B cell (primary cell): Measurements from ENCODE around the gene DISP3. TPM values are rescaled to one million over a fixed set of nuclear protein-coding genes. Genes with fewer than 3 reads are reported as not detected.

Source experiments
- ATAC-seq: fragments of 200-7000 bp; cut with Tn5 transposase; one replicate; pipeline ENCODE4 v1.10.0; 2021; ENCODE audit warnings: low read depth, mild to moderate bottlenecking, moderate number of reproducible peaks, moderate library complexity
- CTCF ChIA-PET: fragments of 350-600 bp; sonication (Branson Sonifier 250); formaldehyde crosslinking; loops from one replicate; lab custom pipeline; 2021; ENCODE audit warnings: antibody characterized with exemption, inconsistent platforms; lab: Charles Lee
- POLR2A ChIA-PET: fragments of 350-600 bp; sonication (Branson Sonifier 250); formaldehyde crosslinking; loops from one replicate; lab custom pipeline; 2021; ENCODE audit warnings: antibody characterized with exemption; lab: Charles Lee
- DNase-seq: peaks from one replicate; pipeline ENCODE4 v3.0.0; 2013
- H2AFZ ChIP-seq: 2 replicates; pipeline ENCODE4 v1.6.1; 2012; ENCODE audit warnings: mild to moderate bottlenecking, low read depth, low read length; ENCODE audit not compliant: insufficient read depth, poor library complexity, severe bottlenecking
- H3K27ac ChIP-seq, 2 donors: 1 replicate in 1 of 2; 2 replicates in 1 of 2; pipeline ENCODE4 v1.5.1; 2012 to 2013; ENCODE audit warnings: low read length in 2 of 2, mild to moderate bottlenecking in 2 of 2, moderate library complexity in 1 of 2
- H3K27me3 ChIP-seq, 4 experiments: fragments of 200-600 bp in 1 of 4; sonication (generic) in 1 of 4; replicated peaks in 1 of 4; 1 replicate in 2 of 4; 2 replicates in 2 of 4; pipeline versions ENCODE4 v1.6.1 to v1.7.0; 2013 to 2016; ENCODE audit warnings: low read length in 3 of 4, mild to moderate bottlenecking in 2 of 4, mixed read lengths in 1 of 4, moderate library complexity in 1 of 4; ENCODE audit not compliant: insufficient read depth in 4 of 4, control insufficient read depth in 3 of 4; ENCODE audit errors: control extremely low read depth in 1 of 4
- H3K36me3 ChIP-seq, 2 experiments: replicated peaks in 1 of 2; 1 replicate in 1 of 2; 2 replicates in 1 of 2; pipeline versions ENCODE4 v1.6.1 to v1.7.1; 2013; ENCODE audit warnings: low read length in 1 of 2; ENCODE audit not compliant: insufficient read depth in 2 of 2, control insufficient read depth in 1 of 2; ENCODE audit errors: control extremely low read depth in 1 of 2, extremely low read depth in 1 of 2
- H3K4me1 ChIP-seq, 2 donors: fragments of 200-600 bp in 1 of 2; sonication (generic) in 1 of 2; 1 replicate in 1 of 2; 2 replicates in 1 of 2; pipeline versions ENCODE4 v1.5.1 to v1.6.1; 2013 to 2017; ENCODE audit warnings: low read length in 2 of 2; ENCODE audit not compliant: control insufficient read depth in 2 of 2, insufficient read depth in 2 of 2
- H3K4me2 ChIP-seq: replicated peaks from 2 replicates; pipeline ENCODE3; 2012; ENCODE audit warnings: mild to moderate bottlenecking, low read depth, low read length; ENCODE audit not compliant: poor library complexity, severe bottlenecking
- H3K4me3 ChIP-seq, 5 experiments: fragments of 200-600 bp in 1 of 5; sonication (generic) in 1 of 5; 1 replicate in 3 of 5; 2 replicates in 2 of 5; pipeline versions ENCODE4 v1.5.1 to v1.7.0; 2011 to 2016; ENCODE audit warnings: low read length in 4 of 5, mild to moderate bottlenecking in 4 of 5, low read depth in 2 of 5, control low read depth in 1 of 5, moderate library complexity in 1 of 5; ENCODE audit not compliant: insufficient read depth in 1 of 5; ENCODE audit errors: control extremely low read depth in 1 of 5, extremely low read depth in 1 of 5
- H3K79me2 ChIP-seq: fragments of 200-600 bp; sonication (generic); one replicate; pipeline ENCODE4 v1.6.0; 2016; ENCODE audit warnings: low read length; ENCODE audit not compliant: control insufficient read depth, insufficient read depth
- H3K9ac ChIP-seq: fragments of 200-600 bp; sonication (generic); 2 replicates; pipeline ENCODE4 v1.6.1; 2017; ENCODE audit warnings: mild to moderate bottlenecking, low read length, moderate library complexity
- H3K9me3 ChIP-seq, 3 donors: one replicate each; pipeline versions ENCODE4 v1.6.1 to v1.7.1; 2013; ENCODE audit warnings: low read length in 2 of 3; ENCODE audit not compliant: control insufficient read depth in 2 of 3, insufficient read depth in 1 of 3; ENCODE audit errors: control extremely low read depth in 1 of 3
- H4K20me1 ChIP-seq: 2 replicates; pipeline ENCODE4 v1.6.0; 2012; ENCODE audit warnings: mild to moderate bottlenecking, low read length; ENCODE audit not compliant: insufficient read depth, control insufficient read depth, poor library complexity, severe bottlenecking
- H3K27ac Mint-ChIP-seq: one replicate; pipeline ENCODE4 v1.8.0; 2021; ENCODE audit warnings: mixed read lengths
- H3K27me3 Mint-ChIP-seq: one replicate; pipeline ENCODE4 v1.8.0; 2021; ENCODE audit warnings: mixed read lengths
- H3K4me1 Mint-ChIP-seq: one replicate; pipeline ENCODE4 v1.8.0; 2021; ENCODE audit warnings: mixed read lengths
- H3K4me3 Mint-ChIP-seq: one replicate; pipeline ENCODE4 v1.8.0; 2021; ENCODE audit warnings: mixed read lengths
- H3K9me3 Mint-ChIP-seq: one replicate; pipeline ENCODE4 v1.8.0; 2022; ENCODE audit warnings: mixed read lengths; ENCODE audit not compliant: insufficient read depth
- EZH2 ChIP-seq: IDR thresholded peaks from 2 replicates; pipeline ENCODE4 v1.6.1; 2012; ENCODE audit warnings: borderline replicate concordance, low read depth, mild to moderate bottlenecking, moderate library complexity, low read length; ENCODE audit not compliant: insufficient read depth, poor library complexity, severe bottlenecking
- WGBS: methylation state at CpG from one replicate; pipeline ENCODE4 v1.1.5; 2013; ENCODE audit warnings: missing lambda C conversion rate; ENCODE audit not compliant: insufficient coverage; 5-methylcytosine and 5-hydroxymethylcytosine counted together
- intact Hi-C: fragments of 100-400 bp; cut with micrococcal nuclease; formaldehyde crosslinking; loops from one replicate; pipeline ENCODE4 v1.10.0; 2022
- polyA plus RNA-seq: library from polyadenylated mRNA; depleted of rRNA; stranded (reverse); fragments of >200 nt; gene quantifications from 2 replicates; pipeline ENCODE4 v1.2.3, GENCODE V29; 2012
- total RNA-seq, 2 donors: library from RNA; stranded (reverse); fragments of 120-200 nt in 1 of 2; gene quantifications; 1 replicate in 1 of 2; 2 replicates in 1 of 2; pipeline versions ENCODE4 v1.2.3 to v1.2.4, GENCODE V29; 2013 to 2022
- TF ChIP-seq, protein P1 (sequence below): fragments of 200-600 bp; IDR thresholded peaks from one replicate; pipeline ENCODE4 v1.8.0; 2022; ENCODE audit warnings: antibody characterized with exemption, mild to moderate bottlenecking

Gene DISP3
- total and polyA plus RNA-seq, 2 donors (not counting 1 experiment from before 2014, with no cell fraction given): 0.25 to 1.6 TPM

GRCh38 chr1:11504599-11504998, 25.6 kb downstream of the DISP3 start:
- no peak for ATAC-seq
- no peaks in the 10 kb centered on the region for H3K79me2 ChIP-seq
- DNase-seq: no peak
- peaks cover 0 to 13% (median 2%) of the 10 kb centered on the region in 4 experiments for H3K27me3 ChIP-seq
- CTCF ChIA-PET: no interaction called here
- H2AFZ ChIP-seq: no peak overlapping the region
- no peak overlapping the region for H3K9ac ChIP-seq
- H3K4me1 Mint-ChIP-seq: no peaks in the 10 kb centered on the region
- H4K20me1 ChIP-seq: no peaks in the 10 kb centered on the region
- peaks cover 7 to 42% (median 35%) of the 10 kb centered on the region in 3 donors for H3K9me3 ChIP-seq
- 80% methylated on average over 2 of the region's 3 CpGs for WGBS
- no peaks in the 10 kb centered on the region for H3K4me1 ChIP-seq
- intact Hi-C loops: no loop called here
- POLR2A ChIA-PET: no interaction called here
- H3K27ac Mint-ChIP-seq: no peak overlapping the region
- H3K4me2 ChIP-seq: no peak overlapping the region
- TF ChIP-seq EZH2: no peak
- TF ChIP-seq, protein P1, sequence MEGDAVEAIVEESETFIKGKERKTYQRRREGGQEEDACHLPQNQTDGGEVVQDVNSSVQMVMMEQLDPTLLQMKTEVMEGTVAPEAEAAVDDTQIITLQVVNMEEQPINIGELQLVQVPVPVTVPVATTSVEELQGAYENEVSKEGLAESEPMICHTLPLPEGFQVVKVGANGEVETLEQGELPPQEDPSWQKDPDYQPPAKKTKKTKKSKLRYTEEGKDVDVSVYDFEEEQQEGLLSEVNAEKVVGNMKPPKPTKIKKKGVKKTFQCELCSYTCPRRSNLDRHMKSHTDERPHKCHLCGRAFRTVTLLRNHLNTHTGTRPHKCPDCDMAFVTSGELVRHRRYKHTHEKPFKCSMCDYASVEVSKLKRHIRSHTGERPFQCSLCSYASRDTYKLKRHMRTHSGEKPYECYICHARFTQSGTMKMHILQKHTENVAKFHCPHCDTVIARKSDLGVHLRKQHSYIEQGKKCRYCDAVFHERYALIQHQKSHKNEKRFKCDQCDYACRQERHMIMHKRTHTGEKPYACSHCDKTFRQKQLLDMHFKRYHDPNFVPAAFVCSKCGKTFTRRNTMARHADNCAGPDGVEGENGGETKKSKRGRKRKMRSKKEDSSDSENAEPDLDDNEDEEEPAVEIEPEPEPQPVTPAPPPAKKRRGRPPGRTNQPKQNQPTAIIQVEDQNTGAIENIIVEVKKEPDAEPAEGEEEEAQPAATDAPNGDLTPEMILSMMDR: no peak
- peaks cover 17% of the 10 kb centered on the region for H3K27me3 Mint-ChIP-seq
- H3K4me3 Mint-ChIP-seq: no peak overlapping the region
- H3K9me3 Mint-ChIP-seq: peaks cover 20% of the 10 kb centered on the region
- no peaks in the 10 kb centered on the region for H3K36me3 ChIP-seq
- H3K4me3 ChIP-seq: no peak overlapping the region
- H3K27ac ChIP-seq: no peak overlapping the region

DNA sequence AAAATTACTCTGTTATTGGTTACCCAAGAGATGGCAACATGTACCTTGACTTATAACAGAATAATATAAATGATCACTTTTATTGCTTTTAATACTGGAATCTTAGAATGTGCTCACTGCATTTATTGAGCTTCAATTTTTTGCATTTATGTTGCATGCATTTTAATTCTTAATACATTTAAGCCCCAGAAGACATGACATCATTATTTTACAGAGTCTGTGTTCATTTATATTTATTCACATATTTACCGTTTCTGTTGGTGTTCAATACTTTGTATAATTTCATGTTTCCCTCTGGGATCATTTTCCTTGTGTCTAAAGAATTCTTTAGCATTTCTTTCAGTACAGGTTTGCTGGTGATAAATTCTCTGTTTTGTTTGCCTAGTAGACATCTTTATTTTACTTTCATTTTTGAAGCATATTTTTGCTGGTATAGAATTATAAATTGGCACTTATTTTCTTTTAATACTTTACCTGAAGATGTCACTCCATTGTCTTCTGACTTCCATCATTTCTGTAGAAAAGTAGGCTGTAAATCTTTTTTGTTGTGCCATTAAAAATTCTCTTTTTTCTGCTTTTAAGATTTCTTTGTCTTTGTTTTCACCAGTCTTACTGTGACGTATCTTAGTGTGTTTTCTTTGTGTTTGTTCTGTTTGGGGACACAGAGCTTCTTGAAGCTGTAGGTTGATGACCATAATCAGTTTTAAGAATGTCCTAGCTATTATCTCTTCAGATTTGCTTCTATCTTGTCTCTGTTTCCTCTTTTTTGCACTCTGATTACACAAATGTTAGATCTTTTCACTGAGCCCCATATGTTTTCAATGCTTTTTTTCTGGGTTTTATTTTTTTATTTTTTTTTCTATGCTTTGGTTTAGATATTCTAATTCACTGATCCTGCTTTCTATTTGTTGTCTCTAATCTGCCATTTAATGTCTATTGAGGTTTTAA, 26.9 kb downstream of the DISP3 start:
- H3K9me3 Mint-ChIP-seq: peaks cover 23% of the 10 kb centered on the region
- H3K36me3 ChIP-seq: no peaks in the 10 kb centered on the region
- H3K27me3 ChIP-seq: peaks cover 0 to 11% (median under 1%) of the 10 kb centered on the region in 4 experiments
- H3K9me3 ChIP-seq: peaks cover 7 to 43% (median 35%) of the 10 kb centered on the region in 3 donors
- no peak overlapping the region for H3K27ac Mint-ChIP-seq
- peaks cover 9% of the 10 kb centered on the region for H3K27me3 Mint-ChIP-seq
- no peak for DNase-seq
- no peaks in the 10 kb centered on the region for H3K4me1 ChIP-seq
- no peak overlapping the region for H3K9ac ChIP-seq
- H3K4me3 ChIP-seq: no peak overlapping the region
- H3K4me1 Mint-ChIP-seq: no peaks in the 10 kb centered on the region
- H3K4me3 Mint-ChIP-seq: no peak overlapping the region
- no peaks in the 10 kb centered on the region for H3K79me2 ChIP-seq
- H3K4me2 ChIP-seq: no peak overlapping the region
- no peak overlapping the region for H3K27ac ChIP-seq
- POLR2A ChIA-PET: no interaction called here
- CTCF ChIA-PET: no interaction called here
- intact Hi-C loops: no loop called here
- no peaks in the 10 kb centered on the region for H4K20me1 ChIP-seq
- no CpG with 5 or more reads among the region's 2 CpGs for WGBS
- ATAC-seq: no peak
- no peak overlapping the region for H2AFZ ChIP-seq
- TF ChIP-seq, protein P1: no peak
- TF ChIP-seq EZH2: no peak
